BE2C (cell line): ENCODE data around the gene SPATA31E1.

Experiments used
- DNase-seq: peaks from one replicate; pipeline ENCODE4 v3.0.0-alpha.2; 2020
- H3K27me3 ChIP-seq: fragments of 250-450 bp; sonication (Bioruptor Pico); 2 replicates; pipeline ENCODE4 v1.5.1; 2020; ENCODE audit warnings: mild to moderate bottlenecking
- H3K36me3 ChIP-seq: fragments of 250-450 bp; sonication (Bioruptor Pico); 2 replicates; pipeline ENCODE4 v1.5.1; 2020; ENCODE audit warnings: mild to moderate bottlenecking
- H3K4me1 ChIP-seq: fragments of 250-450 bp; sonication (Bioruptor Pico); 2 replicates; pipeline ENCODE4 v1.5.1; 2020
- H3K4me3 ChIP-seq: 2 replicates; pipeline ENCODE4 v1.5.1; 2011; ENCODE audit warnings: low read depth, low read length
- H3K9me3 ChIP-seq: fragments of 250-450 bp; sonication (Bioruptor Pico); 2 replicates; pipeline ENCODE4 v1.5.1; 2020
- TF ChIP-seq, protein P1 (sequence below): IDR thresholded peaks from 2 replicates; pipeline ENCODE4 v1.5.1; 2012; ENCODE audit warnings: mild to moderate bottlenecking, low read depth, low read length

The SPATA31E1 gene

DNA sequence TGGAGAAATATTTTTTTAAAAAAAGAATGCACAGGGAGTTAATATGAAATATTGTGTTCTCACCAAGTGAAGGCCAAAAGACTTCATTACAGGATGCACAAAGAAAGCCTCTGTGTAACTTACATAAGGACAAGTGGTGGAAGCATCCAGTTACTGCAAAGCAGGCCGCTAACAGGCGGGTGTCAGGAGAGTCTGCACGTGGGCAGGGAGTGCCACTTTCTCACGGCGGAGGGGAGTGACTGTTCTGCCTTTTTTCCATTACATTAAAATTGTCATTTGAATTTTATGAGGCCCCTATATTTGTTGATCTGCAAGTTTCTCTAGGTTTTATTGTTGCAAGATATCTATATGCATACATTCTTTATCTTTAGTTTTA is 28.1 kb upstream of the SPATA31E1 start:
- Histone ChIP-seq H3K36me3 (no peaks in the 10 kb centered on the region), H3K4me1 (no peaks in the 10 kb centered on the region), H3K27me3 (no peaks in the 10 kb centered on the region), H3K9me3 (no peaks in the 10 kb centered on the region), H3K4me3 (no peak overlapping the region)
- no peak for DNase-seq
- TF ChIP-seq, protein P1, sequence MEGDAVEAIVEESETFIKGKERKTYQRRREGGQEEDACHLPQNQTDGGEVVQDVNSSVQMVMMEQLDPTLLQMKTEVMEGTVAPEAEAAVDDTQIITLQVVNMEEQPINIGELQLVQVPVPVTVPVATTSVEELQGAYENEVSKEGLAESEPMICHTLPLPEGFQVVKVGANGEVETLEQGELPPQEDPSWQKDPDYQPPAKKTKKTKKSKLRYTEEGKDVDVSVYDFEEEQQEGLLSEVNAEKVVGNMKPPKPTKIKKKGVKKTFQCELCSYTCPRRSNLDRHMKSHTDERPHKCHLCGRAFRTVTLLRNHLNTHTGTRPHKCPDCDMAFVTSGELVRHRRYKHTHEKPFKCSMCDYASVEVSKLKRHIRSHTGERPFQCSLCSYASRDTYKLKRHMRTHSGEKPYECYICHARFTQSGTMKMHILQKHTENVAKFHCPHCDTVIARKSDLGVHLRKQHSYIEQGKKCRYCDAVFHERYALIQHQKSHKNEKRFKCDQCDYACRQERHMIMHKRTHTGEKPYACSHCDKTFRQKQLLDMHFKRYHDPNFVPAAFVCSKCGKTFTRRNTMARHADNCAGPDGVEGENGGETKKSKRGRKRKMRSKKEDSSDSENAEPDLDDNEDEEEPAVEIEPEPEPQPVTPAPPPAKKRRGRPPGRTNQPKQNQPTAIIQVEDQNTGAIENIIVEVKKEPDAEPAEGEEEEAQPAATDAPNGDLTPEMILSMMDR, result no peak

DNA sequence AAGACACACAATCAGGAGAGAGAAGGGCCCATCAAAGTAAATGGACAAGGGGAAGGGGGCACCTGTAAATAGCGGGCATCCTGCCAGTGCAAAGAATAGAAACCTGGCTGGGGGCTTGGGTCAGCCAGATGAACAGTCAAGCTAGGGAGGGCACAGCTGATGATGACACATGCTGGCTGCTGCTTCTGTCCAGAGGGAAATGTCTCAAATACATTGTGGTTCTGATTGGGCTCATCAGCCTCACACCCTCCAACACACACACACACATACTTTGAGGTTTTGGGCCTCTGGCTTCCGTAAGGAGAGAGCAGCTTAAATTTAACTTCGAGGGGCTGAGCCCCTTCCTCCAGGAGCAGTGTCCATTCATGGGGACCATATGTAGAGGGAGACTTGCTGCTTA is 27.6 kb upstream of the SPATA31E1 start:
- Histone ChIP-seq H3K9me3 (no peaks in the 10 kb centered on the region), H3K36me3 (no peaks in the 10 kb centered on the region), H3K4me3 (no peak overlapping the region), H3K27me3 (no peaks in the 10 kb centered on the region), H3K4me1 (no peaks in the 10 kb centered on the region)
- DNase-seq, result no peak
- TF ChIP-seq, protein P1, result no peak

DNA sequence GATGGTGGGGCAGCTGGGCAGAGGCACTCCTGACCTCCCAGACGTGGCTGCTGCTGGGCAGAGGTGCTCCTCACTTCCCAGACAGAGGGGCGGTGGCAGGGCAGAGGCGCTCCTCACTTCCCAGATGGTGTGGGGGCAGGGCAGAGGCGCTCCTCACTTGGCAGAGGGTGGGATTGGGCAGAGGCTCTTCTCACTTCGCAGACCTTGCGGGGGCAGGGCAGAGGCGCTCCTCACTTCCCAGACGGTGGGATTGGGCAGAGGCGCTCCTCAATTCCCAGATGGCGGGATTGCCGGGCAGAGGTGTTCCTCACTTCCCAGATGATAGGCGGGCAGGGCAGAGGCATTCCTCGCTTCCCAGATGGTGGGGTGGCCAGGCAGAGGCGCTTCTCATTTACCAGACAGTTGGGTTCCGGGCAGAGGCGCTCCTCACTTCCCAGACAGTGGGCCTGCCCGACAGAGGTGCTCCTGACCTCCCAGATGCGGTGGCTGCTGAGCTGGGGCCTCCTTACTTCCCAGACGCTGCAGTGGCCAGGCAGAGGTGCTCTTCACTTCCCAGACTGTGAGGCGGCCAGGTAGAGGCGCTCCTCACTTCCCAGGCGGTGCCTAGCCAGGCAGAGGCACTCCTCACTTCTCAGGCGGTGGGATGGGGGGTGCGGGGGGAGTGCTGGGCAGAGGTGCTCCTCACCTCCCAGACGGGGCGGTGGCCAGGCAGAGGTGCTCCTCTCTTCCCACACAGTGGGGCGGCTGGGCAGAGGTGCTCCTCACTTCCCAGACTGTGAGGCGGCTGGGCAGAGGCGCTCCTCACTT is 25.3 kb upstream of the SPATA31E1 start:
- Histone ChIP-seq H3K36me3 (no peaks in the 10 kb centered on the region), H3K9me3 (no peaks in the 10 kb centered on the region), H3K4me1 (no peaks in the 10 kb centered on the region), H3K4me3 (no peak overlapping the region), H3K27me3 (no peaks in the 10 kb centered on the region)
- no peak for DNase-seq
- TF ChIP-seq, protein P1, result no peak

DNA sequence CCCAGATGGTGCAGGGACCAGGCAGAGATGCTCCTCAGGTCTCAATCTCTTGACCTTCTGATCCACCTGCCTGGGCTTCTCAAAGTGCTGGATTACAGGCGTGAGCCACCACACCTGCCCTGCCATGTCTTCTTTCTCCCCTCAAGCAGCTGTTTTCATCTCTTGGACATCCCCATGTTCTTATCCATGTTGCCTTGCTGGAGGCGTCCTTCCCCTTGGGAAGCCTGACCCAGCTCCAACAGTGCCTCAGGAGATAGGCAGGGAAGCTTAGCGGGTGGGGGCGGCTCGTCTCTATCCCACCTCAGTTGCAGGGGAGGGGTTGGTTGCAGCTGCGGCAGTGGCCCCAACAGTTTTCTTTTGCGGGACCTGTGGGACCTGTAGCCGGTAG is 24.7 kb upstream of the SPATA31E1 start:
- no peak for DNase-seq
- Histone ChIP-seq H3K27me3 (no peaks in the 10 kb centered on the region), H3K9me3 (no peaks in the 10 kb centered on the region), H3K4me3 (no peak overlapping the region), H3K36me3 (no peaks in the 10 kb centered on the region), H3K4me1 (no peaks in the 10 kb centered on the region)
- TF ChIP-seq, protein P1, result no peak

DNA sequence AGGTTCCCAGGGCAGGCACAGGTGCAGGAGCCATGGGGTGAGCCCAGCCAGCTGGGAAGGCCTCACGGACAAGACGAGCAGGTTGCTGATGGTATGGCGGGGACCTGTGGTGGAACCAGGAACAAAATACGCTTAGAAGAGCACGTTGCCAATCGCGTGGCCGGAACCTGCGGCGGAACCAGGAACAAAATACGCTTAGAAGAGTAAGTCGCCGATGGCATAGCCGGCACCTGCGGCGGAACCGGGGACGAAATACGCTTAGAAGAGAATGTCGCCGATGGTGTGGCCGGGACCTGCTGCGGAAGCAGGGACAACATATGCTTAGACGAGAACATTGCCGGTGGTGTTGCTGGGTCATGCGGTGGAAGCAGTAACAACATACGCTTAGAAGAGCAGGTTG is 23.5 kb upstream of the SPATA31E1 start:
- Histone ChIP-seq H3K36me3 (no peaks in the 10 kb centered on the region), H3K4me1 (no peaks in the 10 kb centered on the region), H3K27me3 (no peaks in the 10 kb centered on the region), H3K4me3 (no peak overlapping the region), H3K9me3 (no peaks in the 10 kb centered on the region)
- TF ChIP-seq, protein P1, result no peak
- no peak for DNase-seq

DNA sequence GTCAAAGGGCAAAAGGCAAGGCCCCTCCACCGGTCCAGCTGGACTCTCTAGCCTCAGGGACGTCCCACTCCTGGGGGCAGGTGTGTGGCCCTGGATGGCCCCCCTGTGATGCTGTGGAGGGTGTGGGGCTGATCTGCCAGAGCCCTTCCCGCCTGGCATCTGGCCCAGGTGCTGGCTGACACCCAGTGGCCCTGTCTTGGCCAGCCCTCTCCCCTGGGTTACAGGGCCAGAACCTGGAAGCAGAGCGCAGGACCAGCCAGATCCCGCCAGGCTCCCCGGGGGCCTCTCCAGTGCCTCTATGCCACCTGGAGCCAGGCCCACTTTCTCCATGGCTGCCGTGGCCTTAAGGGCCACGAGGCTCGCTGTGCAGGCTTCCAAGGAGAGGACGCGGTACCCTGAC is 22.9 kb upstream of the SPATA31E1 start:
- DNase-seq, result no peak
- Histone ChIP-seq H3K36me3 (no peaks in the 10 kb centered on the region), H3K27me3 (no peaks in the 10 kb centered on the region), H3K9me3 (no peaks in the 10 kb centered on the region), H3K4me1 (no peaks in the 10 kb centered on the region), H3K4me3 (no peak overlapping the region)
- TF ChIP-seq, protein P1, result no peak
